WTC11 (cell line): ENCODE data around the gene TIPARP. TPM values are rescaled to one million over a fixed set of nuclear protein-coding genes. Genes with fewer than 3 reads are reported as not detected.

Source experiments
- ATAC-seq: fragments of 200-7000 bp; cut with Tn5 transposase; 2 replicates; pipeline ENCODE4 v1.10.0; 2021; ENCODE audit warnings: mild to moderate bottlenecking, moderate library complexity
- CTCF ChIA-PET: fragments of 300-600 bp; sonication (Branson Sonifier 250); formaldehyde crosslinking; loops from one replicate; lab custom pipeline; 2021; ENCODE audit warnings: antibody characterized with exemption; lab: Charles Lee
- POLR2A ChIA-PET: fragments of 350-600 bp; sonication (Branson Sonifier 250); formaldehyde crosslinking; loops from one replicate; lab custom pipeline; 2021; ENCODE audit warnings: antibody characterized with exemption; lab: Charles Lee
- DNase-seq: peaks from one replicate; pipeline ENCODE4 v3.0.0; 2021; ENCODE audit warnings: low spot score
- H3K27ac Mint-ChIP-seq: 2 replicates; pipeline ENCODE4 v1.8.0; 2021; ENCODE audit warnings: mixed read lengths
- H3K27me3 Mint-ChIP-seq: 2 replicates; pipeline ENCODE4 v1.8.0; 2021; ENCODE audit warnings: low read depth, mild to moderate bottlenecking, moderate library complexity, mixed read lengths
- H3K36me3 Mint-ChIP-seq: 2 replicates; pipeline ENCODE4 v1.8.0; 2021; ENCODE audit warnings: mixed read lengths
- H3K4me1 Mint-ChIP-seq: 2 replicates; pipeline ENCODE4 v1.8.0; 2022; ENCODE audit warnings: mixed read lengths
- H3K4me3 Mint-ChIP-seq: 2 replicates; pipeline ENCODE4 v1.8.0; 2021; ENCODE audit warnings: mild to moderate bottlenecking, moderate library complexity, mixed read lengths
- H3K9me3 Mint-ChIP-seq: 2 replicates; pipeline ENCODE4 v1.8.0; 2021; ENCODE audit warnings: mixed read lengths
- ATF1 ChIP-seq: sonication (generic); formaldehyde crosslinking; IDR thresholded peaks from 2 replicates; pipeline ENCODE4 v1.8.1; 2023; ENCODE audit warnings: mild to moderate bottlenecking, moderate library complexity, missing genetic modification reagents
- GABPB1 ChIP-seq: sonication (generic); formaldehyde crosslinking; IDR thresholded peaks from 2 replicates; pipeline ENCODE4 v1.8.1; 2023; ENCODE audit warnings: mild to moderate bottlenecking, missing genetic modification reagents
- GTF2I ChIP-seq: fragments of 250-450 bp; sonication (Bioruptor Pico); conservative IDR thresholded peaks from 2 replicates; pipeline ENCODE4 v1.4.0; 2021; ENCODE audit warnings: mild to moderate bottlenecking
- JAZF1 ChIP-seq: fragments of 250-450 bp; sonication (Bioruptor Pico); IDR thresholded peaks from 2 replicates; pipeline ENCODE4 v1.9.0; 2021; ENCODE audit warnings: moderate library complexity, mild to moderate bottlenecking, inconsistent platforms
- MYBL2 ChIP-seq: sonication (generic); formaldehyde crosslinking; IDR thresholded peaks from 2 replicates; pipeline ENCODE4 v1.8.1; 2023; ENCODE audit warnings: mild to moderate bottlenecking, moderate library complexity, missing genetic modification reagents
- NR1H2 ChIP-seq: sonication (generic); formaldehyde crosslinking; IDR thresholded peaks from 2 replicates; pipeline ENCODE4 v1.9.0; 2021; ENCODE audit warnings: mild to moderate bottlenecking, moderate library complexity, missing genetic modification reagents
- SOX15 ChIP-seq: fragments of 250-450 bp; sonication (Bioruptor Pico); IDR thresholded peaks from 2 replicates; pipeline ENCODE4 v1.9.0; 2021; ENCODE audit warnings: mild to moderate bottlenecking
- TP53 ChIP-seq: sonication (generic); formaldehyde crosslinking; IDR thresholded peaks from 2 replicates; pipeline ENCODE4 v1.8.1; 2023; ENCODE audit warnings: mild to moderate bottlenecking, missing genetic modification reagents
- ZNF219 ChIP-seq: sonication (generic); formaldehyde crosslinking; IDR thresholded peaks from 2 replicates; pipeline ENCODE4 v1.8.0; 2023; ENCODE audit warnings: missing genetic modification reagents, mild to moderate bottlenecking, borderline replicate concordance
- ZNF423 ChIP-seq: fragments of 250-450 bp; sonication (Bioruptor Pico); IDR thresholded peaks from 2 replicates; pipeline ENCODE4 v2.1.2; 2022; ENCODE audit warnings: mild to moderate bottlenecking, moderate library complexity
- total RNA-seq: library from RNA; stranded (reverse); gene quantifications from 3 replicates; pipeline ENCODE4 v1.2.3, GENCODE V29; 2021
- TF ChIP-seq, protein P1 (sequence below): sonication (generic); formaldehyde crosslinking; IDR thresholded peaks from 2 replicates; pipeline ENCODE4 v1.8.0; 2022; ENCODE audit warnings: mild to moderate bottlenecking, missing genetic modification reagents
- TF ChIP-seq, protein P2 (sequence below): fragments of 250-450 bp; sonication (Bioruptor Pico); IDR thresholded peaks from 2 replicates; pipeline ENCODE4 v1.9.0; 2021; ENCODE audit warnings: mild to moderate bottlenecking, borderline replicate concordance
- TF ChIP-seq, protein P3 (sequence below): sonication (generic); formaldehyde crosslinking; IDR thresholded peaks from 2 replicates; pipeline ENCODE4 v1.8.0; 2023; ENCODE audit warnings: missing genetic modification reagents, mild to moderate bottlenecking, borderline replicate concordance
- TF ChIP-seq, protein P4 (sequence below): sonication (generic); formaldehyde crosslinking; IDR thresholded peaks from 2 replicates; pipeline ENCODE4 v1.8.1; 2023; ENCODE audit warnings: mild to moderate bottlenecking, missing genetic modification reagents, borderline replicate concordance
- TF ChIP-seq, protein P5 (sequence below): sonication (generic); formaldehyde crosslinking; IDR thresholded peaks from 2 replicates; pipeline ENCODE4 v1.8.1; 2022; ENCODE audit warnings: mild to moderate bottlenecking, moderate library complexity, missing genetic modification reagents

TIPARP gene
- total RNA-seq, 1 experiment from 2014 or later, result 5.6 TPM

DNA sequence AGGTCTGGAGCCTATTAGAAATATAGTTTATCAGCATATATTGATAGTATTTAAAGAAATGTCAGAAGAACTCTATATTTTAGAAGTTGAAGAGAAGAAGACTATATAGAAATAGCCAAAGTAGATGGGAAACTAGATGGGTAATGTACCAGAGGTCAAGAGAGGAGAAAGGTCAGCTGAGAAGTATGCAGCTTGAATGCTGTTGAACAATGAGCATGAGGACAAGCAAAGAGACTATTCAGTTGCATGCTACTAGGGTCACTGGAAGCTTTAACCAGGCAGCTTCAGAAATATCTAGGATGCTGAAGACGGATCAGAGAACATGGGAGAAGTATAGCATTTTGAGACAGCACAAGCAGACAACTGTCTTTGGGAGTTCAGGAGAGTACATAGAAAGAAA is 19.6 kb upstream of the TIPARP start:
- no peaks in the 10 kb centered on the region; the same call in 1 of the 2 replicates for H3K27me3 Mint-ChIP-seq

DNA sequence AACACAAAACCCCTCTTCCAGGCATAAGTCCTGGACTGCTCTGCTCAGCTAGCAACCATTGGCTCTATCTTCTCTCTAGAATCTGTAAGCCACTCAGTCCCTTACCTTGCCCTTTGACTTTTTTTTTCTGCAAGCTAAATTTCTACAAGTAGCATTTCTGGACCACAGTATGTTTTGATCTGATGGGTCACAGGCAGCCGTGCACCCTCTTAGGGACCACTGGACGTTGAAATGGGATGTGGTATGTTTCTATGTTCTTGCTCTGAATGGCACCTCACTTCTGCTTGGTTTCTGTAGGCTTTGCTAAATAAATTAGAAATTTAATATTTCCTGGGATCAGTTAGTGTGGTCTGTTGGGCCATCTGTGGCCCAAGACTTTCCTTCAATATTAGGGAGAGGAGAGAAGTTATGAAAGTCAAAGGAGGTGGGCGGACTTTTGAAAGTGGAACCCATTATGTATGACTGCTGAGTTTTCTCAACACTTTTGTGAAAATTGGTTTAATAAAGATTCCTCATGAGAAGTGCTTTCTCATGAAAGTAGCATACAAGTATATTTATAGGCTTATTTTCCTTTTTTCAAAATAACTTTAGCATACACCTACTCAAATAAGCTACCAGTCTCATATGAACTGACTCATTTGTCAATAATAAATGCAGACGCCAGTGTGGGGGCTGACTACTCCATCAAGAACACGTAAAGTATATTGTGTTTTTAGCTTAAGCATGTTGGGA is 18.4 kb upstream of the TIPARP start:
- no peaks in the 10 kb centered on the region; the same call in 1 of the 2 replicates for H3K27me3 Mint-ChIP-seq
- CTCF ChIA-PET, result no interaction called here
- DNase-seq (no peak), ATAC-seq (no peak)
- H3K4me1 Mint-ChIP-seq, result no peaks in the 10 kb centered on the region
- H3K9me3 Mint-ChIP-seq, result no peaks in the 10 kb centered on the region
- H3K27ac Mint-ChIP-seq, result no peak overlapping the region
- no peak overlapping the region for H3K4me3 Mint-ChIP-seq
- POLR2A ChIA-PET, result no interaction called here
- no peaks in the 10 kb centered on the region for H3K36me3 Mint-ChIP-seq
- TF ChIP-seq TP53 (CRISPR knock-in tag) (no peak), GABPB1 (CRISPR knock-in tag) (no peak), NR1H2 (CRISPR knock-in tag) (no peak), ZNF219 (CRISPR knock-in tag) (no peak), SOX15 (CRISPR knock-in tag) (no peak), ZNF423 (CRISPR knock-in tag) (no peak), JAZF1 (CRISPR knock-in tag) (no peak), ATF1 (CRISPR knock-in tag) (no peak)
- TF ChIP-seq, protein P1, sequence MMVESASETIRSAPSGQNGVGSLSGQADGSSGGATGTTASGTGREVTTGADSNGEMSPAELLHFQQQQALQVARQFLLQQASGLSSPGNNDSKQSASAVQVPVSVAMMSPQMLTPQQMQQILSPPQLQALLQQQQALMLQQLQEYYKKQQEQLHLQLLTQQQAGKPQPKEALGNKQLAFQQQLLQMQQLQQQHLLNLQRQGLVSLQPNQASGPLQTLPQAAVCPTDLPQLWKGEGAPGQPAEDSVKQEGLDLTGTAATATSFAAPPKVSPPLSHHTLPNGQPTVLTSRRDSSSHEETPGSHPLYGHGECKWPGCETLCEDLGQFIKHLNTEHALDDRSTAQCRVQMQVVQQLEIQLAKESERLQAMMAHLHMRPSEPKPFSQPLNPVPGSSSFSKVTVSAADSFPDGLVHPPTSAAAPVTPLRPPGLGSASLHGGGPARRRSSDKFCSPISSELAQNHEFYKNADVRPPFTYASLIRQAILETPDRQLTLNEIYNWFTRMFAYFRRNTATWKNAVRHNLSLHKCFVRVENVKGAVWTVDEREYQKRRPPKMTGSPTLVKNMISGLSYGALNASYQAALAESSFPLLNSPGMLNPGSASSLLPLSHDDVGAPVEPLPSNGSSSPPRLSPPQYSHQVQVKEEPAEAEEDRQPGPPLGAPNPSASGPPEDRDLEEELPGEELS (CRISPR knock-in tag), result no peak
- TF ChIP-seq, protein P2, sequence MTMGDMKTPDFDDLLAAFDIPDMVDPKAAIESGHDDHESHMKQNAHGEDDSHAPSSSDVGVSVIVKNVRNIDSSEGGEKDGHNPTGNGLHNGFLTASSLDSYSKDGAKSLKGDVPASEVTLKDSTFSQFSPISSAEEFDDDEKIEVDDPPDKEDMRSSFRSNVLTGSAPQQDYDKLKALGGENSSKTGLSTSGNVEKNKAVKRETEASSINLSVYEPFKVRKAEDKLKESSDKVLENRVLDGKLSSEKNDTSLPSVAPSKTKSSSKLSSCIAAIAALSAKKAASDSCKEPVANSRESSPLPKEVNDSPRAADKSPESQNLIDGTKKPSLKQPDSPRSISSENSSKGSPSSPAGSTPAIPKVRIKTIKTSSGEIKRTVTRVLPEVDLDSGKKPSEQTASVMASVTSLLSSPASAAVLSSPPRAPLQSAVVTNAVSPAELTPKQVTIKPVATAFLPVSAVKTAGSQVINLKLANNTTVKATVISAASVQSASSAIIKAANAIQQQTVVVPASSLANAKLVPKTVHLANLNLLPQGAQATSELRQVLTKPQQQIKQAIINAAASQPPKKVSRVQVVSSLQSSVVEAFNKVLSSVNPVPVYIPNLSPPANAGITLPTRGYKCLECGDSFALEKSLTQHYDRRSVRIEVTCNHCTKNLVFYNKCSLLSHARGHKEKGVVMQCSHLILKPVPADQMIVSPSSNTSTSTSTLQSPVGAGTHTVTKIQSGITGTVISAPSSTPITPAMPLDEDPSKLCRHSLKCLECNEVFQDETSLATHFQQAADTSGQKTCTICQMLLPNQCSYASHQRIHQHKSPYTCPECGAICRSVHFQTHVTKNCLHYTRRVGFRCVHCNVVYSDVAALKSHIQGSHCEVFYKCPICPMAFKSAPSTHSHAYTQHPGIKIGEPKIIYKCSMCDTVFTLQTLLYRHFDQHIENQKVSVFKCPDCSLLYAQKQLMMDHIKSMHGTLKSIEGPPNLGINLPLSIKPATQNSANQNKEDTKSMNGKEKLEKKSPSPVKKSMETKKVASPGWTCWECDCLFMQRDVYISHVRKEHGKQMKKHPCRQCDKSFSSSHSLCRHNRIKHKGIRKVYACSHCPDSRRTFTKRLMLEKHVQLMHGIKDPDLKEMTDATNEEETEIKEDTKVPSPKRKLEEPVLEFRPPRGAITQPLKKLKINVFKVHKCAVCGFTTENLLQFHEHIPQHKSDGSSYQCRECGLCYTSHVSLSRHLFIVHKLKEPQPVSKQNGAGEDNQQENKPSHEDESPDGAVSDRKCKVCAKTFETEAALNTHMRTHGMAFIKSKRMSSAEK (CRISPR knock-in tag), result no peak

More for the DNA sequence above, 19.6 kb upstream of the TIPARP start:
- no peak for ATAC-seq
- Mint-ChIP-seq H3K4me1 (no peaks in the 10 kb centered on the region), H3K36me3 (no peaks in the 10 kb centered on the region), H3K4me3 (no peak overlapping the region)
- TF ChIP-seq, protein P3, sequence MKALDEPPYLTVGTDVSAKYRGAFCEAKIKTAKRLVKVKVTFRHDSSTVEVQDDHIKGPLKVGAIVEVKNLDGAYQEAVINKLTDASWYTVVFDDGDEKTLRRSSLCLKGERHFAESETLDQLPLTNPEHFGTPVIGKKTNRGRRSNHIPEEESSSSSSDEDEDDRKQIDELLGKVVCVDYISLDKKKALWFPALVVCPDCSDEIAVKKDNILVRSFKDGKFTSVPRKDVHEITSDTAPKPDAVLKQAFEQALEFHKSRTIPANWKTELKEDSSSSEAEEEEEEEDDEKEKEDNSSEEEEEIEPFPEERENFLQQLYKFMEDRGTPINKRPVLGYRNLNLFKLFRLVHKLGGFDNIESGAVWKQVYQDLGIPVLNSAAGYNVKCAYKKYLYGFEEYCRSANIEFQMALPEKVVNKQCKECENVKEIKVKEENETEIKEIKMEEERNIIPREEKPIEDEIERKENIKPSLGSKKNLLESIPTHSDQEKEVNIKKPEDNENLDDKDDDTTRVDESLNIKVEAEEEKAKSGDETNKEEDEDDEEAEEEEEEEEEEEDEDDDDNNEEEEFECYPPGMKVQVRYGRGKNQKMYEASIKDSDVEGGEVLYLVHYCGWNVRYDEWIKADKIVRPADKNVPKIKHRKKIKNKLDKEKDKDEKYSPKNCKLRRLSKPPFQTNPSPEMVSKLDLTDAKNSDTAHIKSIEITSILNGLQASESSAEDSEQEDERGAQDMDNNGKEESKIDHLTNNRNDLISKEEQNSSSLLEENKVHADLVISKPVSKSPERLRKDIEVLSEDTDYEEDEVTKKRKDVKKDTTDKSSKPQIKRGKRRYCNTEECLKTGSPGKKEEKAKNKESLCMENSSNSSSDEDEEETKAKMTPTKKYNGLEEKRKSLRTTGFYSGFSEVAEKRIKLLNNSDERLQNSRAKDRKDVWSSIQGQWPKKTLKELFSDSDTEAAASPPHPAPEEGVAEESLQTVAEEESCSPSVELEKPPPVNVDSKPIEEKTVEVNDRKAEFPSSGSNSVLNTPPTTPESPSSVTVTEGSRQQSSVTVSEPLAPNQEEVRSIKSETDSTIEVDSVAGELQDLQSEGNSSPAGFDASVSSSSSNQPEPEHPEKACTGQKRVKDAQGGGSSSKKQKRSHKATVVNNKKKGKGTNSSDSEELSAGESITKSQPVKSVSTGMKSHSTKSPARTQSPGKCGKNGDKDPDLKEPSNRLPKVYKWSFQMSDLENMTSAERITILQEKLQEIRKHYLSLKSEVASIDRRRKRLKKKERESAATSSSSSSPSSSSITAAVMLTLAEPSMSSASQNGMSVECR (CRISPR knock-in tag), result no peak
- TF ChIP-seq, protein P4, sequence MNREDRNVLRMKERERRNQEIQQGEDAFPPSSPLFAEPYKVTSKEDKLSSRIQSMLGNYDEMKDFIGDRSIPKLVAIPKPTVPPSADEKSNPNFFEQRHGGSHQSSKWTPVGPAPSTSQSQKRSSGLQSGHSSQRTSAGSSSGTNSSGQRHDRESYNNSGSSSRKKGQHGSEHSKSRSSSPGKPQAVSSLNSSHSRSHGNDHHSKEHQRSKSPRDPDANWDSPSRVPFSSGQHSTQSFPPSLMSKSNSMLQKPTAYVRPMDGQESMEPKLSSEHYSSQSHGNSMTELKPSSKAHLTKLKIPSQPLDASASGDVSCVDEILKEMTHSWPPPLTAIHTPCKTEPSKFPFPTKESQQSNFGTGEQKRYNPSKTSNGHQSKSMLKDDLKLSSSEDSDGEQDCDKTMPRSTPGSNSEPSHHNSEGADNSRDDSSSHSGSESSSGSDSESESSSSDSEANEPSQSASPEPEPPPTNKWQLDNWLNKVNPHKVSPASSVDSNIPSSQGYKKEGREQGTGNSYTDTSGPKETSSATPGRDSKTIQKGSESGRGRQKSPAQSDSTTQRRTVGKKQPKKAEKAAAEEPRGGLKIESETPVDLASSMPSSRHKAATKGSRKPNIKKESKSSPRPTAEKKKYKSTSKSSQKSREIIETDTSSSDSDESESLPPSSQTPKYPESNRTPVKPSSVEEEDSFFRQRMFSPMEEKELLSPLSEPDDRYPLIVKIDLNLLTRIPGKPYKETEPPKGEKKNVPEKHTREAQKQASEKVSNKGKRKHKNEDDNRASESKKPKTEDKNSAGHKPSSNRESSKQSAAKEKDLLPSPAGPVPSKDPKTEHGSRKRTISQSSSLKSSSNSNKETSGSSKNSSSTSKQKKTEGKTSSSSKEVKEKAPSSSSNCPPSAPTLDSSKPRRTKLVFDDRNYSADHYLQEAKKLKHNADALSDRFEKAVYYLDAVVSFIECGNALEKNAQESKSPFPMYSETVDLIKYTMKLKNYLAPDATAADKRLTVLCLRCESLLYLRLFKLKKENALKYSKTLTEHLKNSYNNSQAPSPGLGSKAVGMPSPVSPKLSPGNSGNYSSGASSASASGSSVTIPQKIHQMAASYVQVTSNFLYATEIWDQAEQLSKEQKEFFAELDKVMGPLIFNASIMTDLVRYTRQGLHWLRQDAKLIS, result no peak
- no peak for TF ChIP-seq MYBL2 (CRISPR knock-in tag)
- TF ChIP-seq GTF2I (CRISPR knock-in tag), result no peak
- TF ChIP-seq, protein P5, sequence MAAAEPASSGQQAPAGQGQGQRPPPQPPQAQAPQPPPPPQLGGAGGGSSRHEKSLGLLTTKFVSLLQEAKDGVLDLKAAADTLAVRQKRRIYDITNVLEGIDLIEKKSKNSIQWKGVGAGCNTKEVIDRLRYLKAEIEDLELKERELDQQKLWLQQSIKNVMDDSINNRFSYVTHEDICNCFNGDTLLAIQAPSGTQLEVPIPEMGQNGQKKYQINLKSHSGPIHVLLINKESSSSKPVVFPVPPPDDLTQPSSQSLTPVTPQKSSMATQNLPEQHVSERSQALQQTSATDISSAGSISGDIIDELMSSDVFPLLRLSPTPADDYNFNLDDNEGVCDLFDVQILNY (CRISPR knock-in tag), result no peak
- TF ChIP-seq, all 79 proteins: peak for 0
- CTCF ChIA-PET, result interaction anchor here (1.2 kb wide), 1 partner anchor 11 kb away, joined by 3 read pairs; no protein-coding TSS in a partner anchor
- Mint-ChIP-seq H3K9me3 (no peaks in the 10 kb centered on the region), H3K27ac (no peak overlapping the region)
- POLR2A ChIA-PET, result no interaction called here
- no peak for DNase-seq
